OCI-LY1 (cell line): ENCODE measurements around the gene ENSA.

ENCODE experiments used
- H2AFZ ChIP-seq: fragments of 200-600 bp; sonication (generic), shearing (Covaris generic); 2 replicates; pipeline ENCODE4 v1.6.0; 2014; ENCODE audit warnings: antibody characterized with exemption, mild to moderate bottlenecking, low read length
- H3F3A ChIP-seq: fragments of 200-600 bp; sonication (generic), shearing (Covaris generic); 2 replicates; pipeline ENCODE4 v1.6.0; 2014; ENCODE audit warnings: mild to moderate bottlenecking, antibody characterized with exemption, low read length, moderate library complexity; ENCODE audit not compliant: insufficient read depth
- H3K27ac ChIP-seq: fragments of 200-600 bp; sonication (generic); 2 replicates; pipeline ENCODE4 v1.5.1; 2014; ENCODE audit warnings: low read length, mixed run types, mild to moderate bottlenecking, low read depth; ENCODE audit not compliant: poor library complexity, severe bottlenecking
- H3K27me3 ChIP-seq: fragments of 200-600 bp; sonication (generic); 2 replicates; pipeline ENCODE4 v1.6.0; 2014; ENCODE audit warnings: antibody characterized with exemption, mild to moderate bottlenecking, low read length, moderate library complexity; ENCODE audit not compliant: insufficient read depth
- H3K36me3 ChIP-seq: fragments of 200-600 bp; sonication (generic); 2 replicates; pipeline ENCODE4 v1.6.1; 2014; ENCODE audit warnings: mild to moderate bottlenecking, antibody characterized with exemption, low read length, moderate library complexity, mixed read lengths; ENCODE audit not compliant: insufficient read depth
- H3K4me1 ChIP-seq: fragments of 200-600 bp; sonication (generic); 2 replicates; pipeline ENCODE4 v1.5.1; 2014; ENCODE audit warnings: mild to moderate bottlenecking, low read length, moderate library complexity; ENCODE audit not compliant: insufficient read depth, severe bottlenecking
- H3K4me2 ChIP-seq: fragments of 200-600 bp; sonication (generic), shearing (Covaris generic); 2 replicates; pipeline ENCODE4 v1.6.1; 2014; ENCODE audit warnings: low read length
- H3K4me3 ChIP-seq: fragments of 200-600 bp; sonication (generic); 2 replicates; pipeline ENCODE4 v1.5.1; 2014; ENCODE audit warnings: low read length, low read depth, mild to moderate bottlenecking, mixed read lengths; ENCODE audit not compliant: poor library complexity, severe bottlenecking
- H3K79me2 ChIP-seq: fragments of 200-600 bp; shearing (Covaris generic); 2 replicates; pipeline ENCODE4 v1.6.1; 2016; ENCODE audit warnings: mixed run types, low read length, mixed read lengths; ENCODE audit not compliant: insufficient read depth
- H3K9ac ChIP-seq: fragments of 200-600 bp; sonication (generic), shearing (Covaris generic); 2 replicates; pipeline ENCODE4 v1.6.1; 2014; ENCODE audit warnings: mild to moderate bottlenecking, low read length, mixed read lengths
- H3K9me2 ChIP-seq: fragments of 200-600 bp; sonication (generic), shearing (Covaris generic); 2 replicates; pipeline ENCODE4 v1.6.1; 2014; ENCODE audit warnings: low read depth, mild to moderate bottlenecking, low read length, mixed read lengths
- H3K9me3 ChIP-seq: fragments of 200-600 bp; shearing (Covaris generic); 2 replicates; pipeline ENCODE4 v1.6.1; 2014; ENCODE audit warnings: low read length, mixed read lengths
- H4K20me1 ChIP-seq: fragments of 200-600 bp; sonication (generic), shearing (Covaris generic); 2 replicates; pipeline ENCODE4 v1.6.0; 2016; ENCODE audit warnings: mild to moderate bottlenecking, low read length; ENCODE audit not compliant: insufficient read depth
- CTCF ChIP-seq: fragments of 200-600 bp; sonication (generic), shearing (Covaris generic); IDR thresholded peaks from 2 replicates; pipeline ENCODE4 v1.5.1; 2017; ENCODE audit warnings: mild to moderate bottlenecking, antibody characterized with exemption, low read length, moderate library complexity, mixed read lengths
- EZH2 ChIP-seq: fragments of 200-600 bp; sonication (generic), shearing (Covaris generic); IDR thresholded peaks from 2 replicates; pipeline ENCODE4 v1.8.0; 2017; ENCODE audit warnings: borderline replicate concordance, mixed run types, mild to moderate bottlenecking, antibody characterized with exemption, low read length, moderate library complexity, mixed read lengths

The ENSA gene

GRCh38 chr1:150663321-150663720 lies 33.9 kb upstream of the ENSA start:
- Histone ChIP-seq H2AFZ (no peak overlapping the region), H3K9ac (no peak overlapping the region), H4K20me1 (no peaks in the 10 kb centered on the region), H3K4me2 (no peak overlapping the region), H3K27me3 (no peaks in the 10 kb centered on the region), H3K9me2 (no peaks in the 10 kb centered on the region), H3K4me3 (no peak overlapping the region), H3K36me3 (peaks cover 36% of the 10 kb centered on the region), H3K27ac (no peak overlapping the region), H3K4me1 (no peaks in the 10 kb centered on the region), H3K79me2 (no peaks in the 10 kb centered on the region), H3K9me3 (no peaks in the 10 kb centered on the region), H3F3A (no peaks in the 10 kb centered on the region)
- TF ChIP-seq CTCF = no peak
- TF ChIP-seq EZH2 = no peak

GRCh38 chr1:150662811-150663210 lies 33.4 kb upstream of the ENSA start:
- H3K4me2 ChIP-seq = no peak overlapping the region
- no peaks in the 10 kb centered on the region for H4K20me1 ChIP-seq
- H3F3A ChIP-seq = no peaks in the 10 kb centered on the region
- peaks cover 36% of the 10 kb centered on the region for H3K36me3 ChIP-seq
- TF ChIP-seq CTCF (no peak), EZH2 (no peak)
- no peak overlapping the region for H3K4me3 ChIP-seq
- no peaks in the 10 kb centered on the region for H3K79me2 ChIP-seq
- no peak overlapping the region for H2AFZ ChIP-seq
- no peaks in the 10 kb centered on the region for H3K9me2 ChIP-seq
- H3K9me3 ChIP-seq = no peaks in the 10 kb centered on the region
- no peak overlapping the region for H3K27ac ChIP-seq
- H3K9ac ChIP-seq = no peak overlapping the region
- no peaks in the 10 kb centered on the region for H3K27me3 ChIP-seq
- no peaks in the 10 kb centered on the region for H3K4me1 ChIP-seq

- peaks cover 36% of the 10 kb centered on the region for H3K36me3 ChIP-seq
These were observed 31.7 kb upstream of the ENSA start for GRCh38 chr1:150661156-150661555.

More at GRCh38 chr1:150661156-150661555, 31.7 kb upstream of the ENSA start:
- H3K9me2 ChIP-seq = no peaks in the 10 kb centered on the region
- H2AFZ ChIP-seq = no peak overlapping the region
- H3K79me2 ChIP-seq = no peaks in the 10 kb centered on the region
- no peaks in the 10 kb centered on the region for H3F3A ChIP-seq
- H3K9me3 ChIP-seq = no peaks in the 10 kb centered on the region
- H4K20me1 ChIP-seq = no peaks in the 10 kb centered on the region
- no peak overlapping the region for H3K4me2 ChIP-seq
- H3K27ac ChIP-seq = no peak overlapping the region
- TF ChIP-seq CTCF (no peak), EZH2 (no peak)
- H3K4me3 ChIP-seq = no peak overlapping the region
- no peak overlapping the region for H3K9ac ChIP-seq
- no peaks in the 10 kb centered on the region for H3K27me3 ChIP-seq
- H3K4me1 ChIP-seq = no peaks in the 10 kb centered on the region
